ENCODE data around the gene COL18A1. TPM values are rescaled to one million over a fixed set of nuclear protein-coding genes. Genes with fewer than 3 reads are reported as not detected.

Gene COL18A1
- total RNA-seq, 1 experiment from 2014 or later, result 838 TPM

GRCh38 chr21:45511007-45511406, 106.0 kb downstream of the COL18A1 start:
- in situ Hi-C loops (cut with HindIII; ENCODE audit: low pct_unique_long_range_greater_than_20kb, low sequenced_read_pairs), result loop anchor here (25.0 kb wide), 1 partner anchor 174 kb away; no protein-coding TSS in a partner anchor
- no peak for DNase-seq (ENCODE audit: low read depth)

- no peak for DNase-seq (ENCODE audit: low read depth)
- in situ Hi-C loops (cut with HindIII; ENCODE audit: low pct_unique_long_range_greater_than_20kb, low sequenced_read_pairs), result loop anchor here (25.0 kb wide), 1 partner anchor 175 kb away; no protein-coding TSS in a partner anchor
Observed at GRCh38 chr21:45511661-45512431, 106.9 kb downstream of the COL18A1 start.

GRCh38 chr21:45512626-45513002, 107.6 kb downstream of the COL18A1 start:
- in situ Hi-C loops (cut with HindIII; ENCODE audit: low pct_unique_long_range_greater_than_20kb, low sequenced_read_pairs), result loop anchor here (25.0 kb wide), 1 partner anchor 175 kb away; no protein-coding TSS in a partner anchor
- DNase-seq (ENCODE audit: low read depth), result no peak

- peak; percentile 60 for DNase-seq (ENCODE audit: low read depth)
- in situ Hi-C loops (cut with HindIII; ENCODE audit: low pct_unique_long_range_greater_than_20kb, low sequenced_read_pairs), result loop anchor here (25.0 kb wide), 1 partner anchor 176 kb away; no protein-coding TSS in a partner anchor
Observed at GRCh38 chr21:45513003-45513717, 108.2 kb downstream of the COL18A1 start.

- no peak for DNase-seq (ENCODE audit: low read depth)
- in situ Hi-C loops (cut with HindIII; ENCODE audit: low pct_unique_long_range_greater_than_20kb, low sequenced_read_pairs), result loop anchor here (25.0 kb wide), 1 partner anchor 177 kb away; no protein-coding TSS in a partner anchor
Observed at GRCh38 chr21:45513741-45514310, 108.9 kb downstream of the COL18A1 start.

- in situ Hi-C loops (cut with HindIII; ENCODE audit: low pct_unique_long_range_greater_than_20kb, low sequenced_read_pairs), result loop anchor here (25.0 kb wide), 1 partner anchor 177 kb away; no protein-coding TSS in a partner anchor
- no peak for DNase-seq (ENCODE audit: low read depth)
Observed at GRCh38 chr21:45514311-45515021, 109.5 kb downstream of the COL18A1 start.

GRCh38 chr21:45515241-45516061, 110.5 kb downstream of the COL18A1 start:
- in situ Hi-C loops (cut with HindIII; ENCODE audit: low pct_unique_long_range_greater_than_20kb, low sequenced_read_pairs), result loop anchor here (25.0 kb wide), 1 partner anchor 178 kb away; no protein-coding TSS in a partner anchor
- DNase-seq (ENCODE audit: low read depth), result no peak

- DNase-seq (ENCODE audit: low read depth), result no peak
- in situ Hi-C loops (cut with HindIII; ENCODE audit: low pct_unique_long_range_greater_than_20kb, low sequenced_read_pairs), result loop anchor here (25.0 kb wide), 1 partner anchor 179 kb away; no protein-coding TSS in a partner anchor
Observed at GRCh38 chr21:45516071-45516670, 111.2 kb downstream of the COL18A1 start.

- in situ Hi-C loops (cut with HindIII; ENCODE audit: low pct_unique_long_range_greater_than_20kb, low sequenced_read_pairs), result loop anchor here (25.0 kb wide), 1 partner anchor 179 kb away; no protein-coding TSS in a partner anchor
- DNase-seq (ENCODE audit: low read depth), result no peak
Observed at GRCh38 chr21:45516671-45517151, 111.7 kb downstream of the COL18A1 start.

GRCh38 chr21:45517249-45518065, 112.5 kb downstream of the COL18A1 start:
- DNase-seq (ENCODE audit: low read depth), result no peak
- in situ Hi-C loops (cut with HindIII; ENCODE audit: low pct_unique_long_range_greater_than_20kb, low sequenced_read_pairs), result loop anchor here (25.0 kb wide), 1 partner anchor 180 kb away; no protein-coding TSS in a partner anchor

- DNase-seq (ENCODE audit: low read depth), result no peak
- in situ Hi-C loops (cut with HindIII; ENCODE audit: low pct_unique_long_range_greater_than_20kb, low sequenced_read_pairs), result loop anchor here (25.0 kb wide), 1 partner anchor 181 kb away; no protein-coding TSS in a partner anchor
Observed at GRCh38 chr21:45518742-45519141, 113.8 kb downstream of the COL18A1 start.

GRCh38 chr21:45519182-45519581, 114.2 kb downstream of the COL18A1 start:
- in situ Hi-C loops (cut with HindIII; ENCODE audit: low pct_unique_long_range_greater_than_20kb, low sequenced_read_pairs), result loop anchor here (25.0 kb wide), 1 partner anchor 182 kb away; no protein-coding TSS in a partner anchor
- DNase-seq (ENCODE audit: low read depth), result no peak

GRCh38 chr21:45521241-45521640, 116.3 kb downstream of the COL18A1 start:
- in situ Hi-C loops (cut with HindIII; ENCODE audit: low pct_unique_long_range_greater_than_20kb, low sequenced_read_pairs), result loop anchor here (25.0 kb wide), 1 partner anchor 184 kb away; no protein-coding TSS in a partner anchor

GRCh38 chr21:45522381-45522780, 117.4 kb downstream of the COL18A1 start:
- in situ Hi-C loops (cut with HindIII; ENCODE audit: low pct_unique_long_range_greater_than_20kb, low sequenced_read_pairs), result loop anchor here (25.0 kb wide), 1 partner anchor 185 kb away; no protein-coding TSS in a partner anchor
- DNase-seq (ENCODE audit: low read depth), result no peak

More at GRCh38 chr21:45521241-45521640, 116.3 kb downstream of the COL18A1 start:
- no peak for DNase-seq (ENCODE audit: low read depth)

- in situ Hi-C loops (cut with HindIII; ENCODE audit: low pct_unique_long_range_greater_than_20kb, low sequenced_read_pairs), result loop anchor here (25.0 kb wide), 1 partner anchor 186 kb away; no protein-coding TSS in a partner anchor
Observed at GRCh38 chr21:45522986-45523385, 118.0 kb downstream of the COL18A1 start.

More at GRCh38 chr21:45522986-45523385, 118.0 kb downstream of the COL18A1 start:
- DNase-seq (ENCODE audit: low read depth), result no peak

Measured in Caki2 (cell line).